Adrenal gland (tissue), 12 donors: Measurements from ENCODE around the gene NUDT22. TPM values are rescaled to one million over a fixed set of nuclear protein-coding genes. Genes with fewer than 3 reads are reported as not detected.

Source experiments
- DNase-seq, 7 donors: peaks; one replicate each; pipeline ENCODE4 v3.0.0-alpha.2; 2019 to 2020
- H3K27ac ChIP-seq, 5 donors: fragments of 200-600 bp; sonication (generic) in 4 of 5; 1 replicate in 3 of 5; 2 replicates in 2 of 5; pipeline versions ENCODE4 v1.5.1 to v1.8.0; 2016 to 2020; ENCODE audit warnings: mild to moderate bottlenecking in 1 of 5
- H3K27me3 ChIP-seq: fragments of 200-600 bp; 2 replicates; pipeline ENCODE4 v1.8.0; 2021
- H3K36me3 ChIP-seq, 2 donors: fragments of 200-600 bp; replicated peaks in 1 of 2; 1 replicate in 1 of 2; 2 replicates in 1 of 2; pipeline versions ENCODE4 v1.5.1 to v1.8.0; 2018 to 2022
- H3K4me1 ChIP-seq, 2 donors: fragments of 200-600 bp; replicated peaks in 1 of 2; 1 replicate in 1 of 2; 2 replicates in 1 of 2; pipeline versions ENCODE4 v1.5.1 to v1.8.0; 2018 to 2021
- H3K4me3 ChIP-seq, 4 donors: fragments of 200-600 bp; sonication (generic) in 3 of 4; one replicate each; pipeline ENCODE4 v1.5.1; 2016 to 2018
- H3K9me3 ChIP-seq, 3 donors: fragments of 200-600 bp; sonication (generic) in 1 of 3; replicated peaks in 1 of 3; 1 replicate in 2 of 3; 2 replicates in 1 of 3; pipeline versions ENCODE4 v1.5.1 to v1.8.0; 2016 to 2021
- CTCF ChIP-seq, 6 experiments: fragments of 450-650 bp in 4 of 6; fragments of 200-600 bp in 2 of 6; sonication (generic) in 1 of 6; IDR thresholded peaks; 1 replicate in 5 of 6; 2 replicates in 1 of 6; pipeline versions ENCODE4 v1.5.1 to v1.8.0; 2016 to 2021; ENCODE audit warnings: antibody characterized with exemption in 6 of 6, mild to moderate bottlenecking in 2 of 6, moderate library complexity in 1 of 6
- POLR2A ChIP-seq, 2 donors: fragments of 450-650 bp; IDR thresholded peaks; one replicate each; pipeline ENCODE4 v1.6.1; 2017; ENCODE audit warnings: antibody characterized with exemption in 2 of 2, mild to moderate bottlenecking in 2 of 2, moderate library complexity in 1 of 2
- WGBS, 4 donors: extraction: QIAGEN DNeasy Blood & Tissue Kit in 2 of 4; methylation state at CpG; one replicate each; pipeline versions ENCODE4 v1.1.5 to v1.1.7; 2013 to 2017; 5-methylcytosine and 5-hydroxymethylcytosine counted together
- intact Hi-C, 2 donors: fragments of 100-400 bp; cut with DNase I; formaldehyde crosslinking; loops; one replicate each; pipeline versions ENCODE4 v1.14.1 to v1.15.0; 2022 to 2023
- polyA plus RNA-seq, 3 donors: library from polyadenylated mRNA; stranded (reverse); fragments of 200-250 nt in 2 of 3; fragments of 350-450 nt in 1 of 3; fragmentation: Illumina TruSeq in 1 of 3; extraction: RNeasy Lipid Tissue Mini Kit (QIAGEN cat#74804) in 1 of 3; gene quantifications; one replicate each; pipeline ENCODE4 v1.2.3, GENCODE V29; 2013 to 2014
- total RNA-seq, 9 donors: library from RNA; depleted of rRNA in 4 of 9; stranded (reverse); fragments of >200 nt in 4 of 9; fragments of 120-200 nt in 1 of 9; fragmentation: NEBNext Ultra II Directional in 1 of 9; extraction: Animal tissue kit (Norgen Biotek cat#: 25700) in 1 of 9; gene quantifications; one replicate each; pipeline versions ENCODE4 v1.1.0 to v1.2.4, GENCODE V29; 2013 to 2023
- donor health status: healthy with polysubstance abuse.
- donor health status: Bipolar disorder and iron deficiency.
- donor health status: DM: yes; HTN: yes; CAD: no.
- donor health status: DM: no; HTN: no; CAD: no.
- donor health status: DM: no; HTN: no; CAD: no.
- donor health status: DM: yes; HTN: yes; CAD: no.

NUDT22 gene
- total and polyA plus RNA-seq, 12 donors, result 19.5 to 190 (median 80.8) TPM

- 78 to 90% (median 86%) methylated on average over 7 to 14 of the region's 14 CpGs for WGBS, 4 donors
Observed at GRCh38 chr11:64220798-64221197, 5.3 kb upstream of the NUDT22 start.

GRCh38 chr11:64222651-64223000 lies 3.4 kb upstream of the NUDT22 start:
- DNase-seq, result no peak
- 80 to 85% (median 83%) methylated on average over 9 of the region's 9 CpGs for WGBS, 4 donors
- no peaks in the 10 kb centered on the region for H3K27me3 ChIP-seq
- peaks cover 11 to 25% of the 10 kb centered on the region in 2 donors for H3K4me1 ChIP-seq
- intact Hi-C loops, result no loop called here
- no peak overlapping the region for H3K27ac ChIP-seq
- peaks cover 0 to 12% of the 10 kb centered on the region in 2 donors for H3K36me3 ChIP-seq
- TF ChIP-seq CTCF (IDR thresholded peaks at IDR 0.05) (no peak), POLR2A (IDR thresholded peaks at IDR 0.05) (no peak)
- no peaks in the 10 kb centered on the region for H3K9me3 ChIP-seq
- no peak overlapping the region for H3K4me3 ChIP-seq

More at GRCh38 chr11:64220798-64221197, 5.3 kb upstream of the NUDT22 start:
- intact Hi-C loops, result no loop called here
- TF ChIP-seq POLR2A (IDR thresholded peaks at IDR 0.05), result no peak
- no peak for TF ChIP-seq CTCF (IDR thresholded peaks at IDR 0.05)
- H3K4me3 ChIP-seq, result no peak overlapping the region
- no peaks in the 10 kb centered on the region for H3K9me3 ChIP-seq
- no peak overlapping the region for H3K27ac ChIP-seq
- H3K27me3 ChIP-seq, result no peaks in the 10 kb centered on the region
- H3K36me3 ChIP-seq, result peaks cover 0 to 12% of the 10 kb centered on the region in 2 donors
- peaks cover 0 to 12% of the 10 kb centered on the region in 2 donors for H3K4me1 ChIP-seq
- no peak for DNase-seq

GRCh38 chr11:64223001-64223651 lies 2.9 kb upstream of the NUDT22 start:
- DNase-seq, result peak in 2 of 7 donors; percentile 19 to 34
- Histone ChIP-seq H3K9me3 (no peaks in the 10 kb centered on the region), H3K4me3 (no peak overlapping the region), H3K4me1 (peaks cover 11 to 30% of the 10 kb centered on the region in 2 donors), H3K27me3 (no peaks in the 10 kb centered on the region), H3K36me3 (peaks cover 0 to 12% of the 10 kb centered on the region in 2 donors), H3K27ac (no peak overlapping the region)
- TF ChIP-seq POLR2A (IDR thresholded peaks at IDR 0.05) (no peak), CTCF (IDR thresholded peaks at IDR 0.05) (no peak)
- 81 to 85% (median 84%) methylated on average over 10 to 24 of the region's 24 CpGs for WGBS, 4 donors
- intact Hi-C loops, result no loop called here

- Histone ChIP-seq H3K36me3 (peaks cover 0 to 12% of the 10 kb centered on the region in 2 donors), H3K4me1 (peaks cover 11 to 30% of the 10 kb centered on the region in 2 donors), H3K27me3 (no peaks in the 10 kb centered on the region), H3K4me3 (no peak overlapping the region), H3K9me3 (no peaks in the 10 kb centered on the region), H3K27ac (peak overlapping the region in 2 of 5 donors; percentile 86 to 92)
- DNase-seq, result peak in 4 of 7 donors; percentile 21 to 40 (median 32)
- intact Hi-C loops, result no loop called here
- TF ChIP-seq POLR2A (IDR thresholded peaks at IDR 0.05) (no peak), CTCF (IDR thresholded peaks at IDR 0.05) (no peak)
- 78 to 91% (median 85%) methylated on average over 8 to 17 of the region's 17 CpGs for WGBS, 4 donors
Observed at GRCh38 chr11:64224151-64224890, 1.8 kb upstream of the NUDT22 start.
